Umbilical cord (tissue), 2 donors: ENCODE measurements around the gene FCHO2. TPM values are rescaled to one million over a fixed set of nuclear protein-coding genes. Genes with fewer than 3 reads are reported as not detected.
A peak's percentile ranks its signal among the peaks of the same experiment; 100 is the strongest.

Source experiments
- DNase-seq: peaks from one replicate; pipeline ENCODE4 v3.0.0-alpha.2; 2015; ENCODE audit warnings: low spot score
- total RNA-seq: library from RNA; depleted of rRNA; stranded (reverse); fragments of >200 nt; gene quantifications from one replicate; pipeline ENCODE4 v1.2.3, GENCODE V29; 2014; ENCODE audit warnings: low replicate concordance; ENCODE audit not compliant: insufficient read depth

Gene FCHO2
- total RNA-seq, 1 donor from 2014 or later, result 38.0 TPM

DNA sequence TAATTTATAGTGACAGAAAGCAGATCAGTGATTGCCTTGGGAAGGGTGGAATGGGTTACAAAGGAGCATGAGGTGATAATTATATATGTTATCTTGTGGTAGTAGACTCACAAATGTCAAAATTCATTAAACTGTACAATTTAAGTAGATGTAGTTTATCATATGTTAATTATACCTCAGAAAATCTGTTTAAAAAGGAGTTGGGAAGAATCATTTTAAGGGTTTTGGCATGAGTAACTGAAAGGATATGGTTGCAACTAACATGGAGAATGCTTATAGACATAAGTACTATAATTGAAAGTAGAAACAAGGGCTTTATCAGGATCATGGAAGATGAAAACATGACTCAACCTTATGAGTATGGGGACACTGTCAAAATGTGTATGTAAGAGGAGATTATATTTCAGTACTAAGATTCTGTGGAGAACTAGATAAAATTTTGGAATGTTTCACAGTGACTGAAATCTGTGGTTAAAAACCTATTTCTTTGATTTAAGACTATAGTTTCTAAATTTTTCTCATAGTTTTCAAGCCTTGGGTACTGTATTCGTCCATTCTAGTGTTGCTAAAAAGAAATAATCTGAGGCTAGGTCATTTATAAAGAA, 73.3 kb downstream of the FCHO2 start:
- DNase-seq, result no peak

DNA sequence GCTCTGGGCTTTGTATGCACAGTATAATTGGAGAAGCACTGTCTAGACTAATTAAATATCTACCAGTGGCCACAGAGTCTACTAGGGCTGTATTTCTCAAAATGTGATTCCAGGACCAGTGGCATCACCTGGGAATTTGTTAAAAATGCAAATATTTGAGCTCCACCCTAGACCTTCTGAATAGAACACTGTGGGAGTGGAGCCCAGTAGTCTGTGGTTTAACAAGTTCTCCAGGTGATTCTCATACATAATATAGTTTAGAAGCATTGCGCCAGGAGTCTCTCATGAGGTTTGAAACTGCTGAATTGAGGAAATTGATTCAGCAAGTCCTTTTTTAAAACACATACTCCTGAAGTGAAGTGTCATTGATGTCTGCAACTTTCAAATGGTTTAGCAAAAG, 74.7 kb downstream of the FCHO2 start:
- peak; percentile 7 for DNase-seq

DNA sequence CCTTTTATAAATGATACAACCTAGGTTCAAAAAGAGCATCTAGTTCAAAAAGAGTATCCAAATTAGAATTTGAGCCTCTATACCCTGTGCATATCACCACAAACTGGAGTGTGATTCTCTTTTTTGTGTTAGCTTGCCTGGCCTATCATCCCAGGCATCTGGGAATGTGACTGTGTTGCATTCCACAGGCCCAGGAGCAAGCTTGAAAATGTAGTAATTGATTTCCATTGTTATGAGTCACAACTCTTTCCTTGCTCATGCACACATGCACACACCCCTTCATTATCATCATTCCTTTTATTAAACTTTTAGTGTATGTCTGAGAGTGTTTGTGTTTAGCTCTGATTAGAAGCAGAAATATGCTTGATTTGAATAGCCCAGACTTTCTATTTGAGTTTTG, 75.2 kb downstream of the FCHO2 start:
- peak; percentile 56 for DNase-seq

DNA sequence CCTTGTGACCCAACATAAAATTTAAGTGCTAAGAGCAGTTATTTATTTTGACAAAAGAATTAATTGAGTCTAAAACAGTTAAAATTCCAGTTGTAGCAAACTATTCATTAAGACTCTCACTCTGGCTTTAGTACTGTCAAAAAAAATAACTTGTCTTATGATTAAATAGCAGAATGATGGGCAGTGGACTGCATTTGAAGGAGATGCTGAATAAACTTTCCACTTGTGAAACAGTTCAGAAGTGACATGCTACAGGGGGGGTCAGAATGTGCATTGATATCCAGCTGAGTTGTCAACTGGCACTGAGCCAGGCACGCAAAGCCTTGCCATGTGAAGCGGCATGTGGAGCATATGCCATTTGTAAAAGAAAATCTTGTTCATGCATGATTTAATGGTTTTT, 76.0 kb downstream of the FCHO2 start:
- DNase-seq, result peak; percentile 34

DNA sequence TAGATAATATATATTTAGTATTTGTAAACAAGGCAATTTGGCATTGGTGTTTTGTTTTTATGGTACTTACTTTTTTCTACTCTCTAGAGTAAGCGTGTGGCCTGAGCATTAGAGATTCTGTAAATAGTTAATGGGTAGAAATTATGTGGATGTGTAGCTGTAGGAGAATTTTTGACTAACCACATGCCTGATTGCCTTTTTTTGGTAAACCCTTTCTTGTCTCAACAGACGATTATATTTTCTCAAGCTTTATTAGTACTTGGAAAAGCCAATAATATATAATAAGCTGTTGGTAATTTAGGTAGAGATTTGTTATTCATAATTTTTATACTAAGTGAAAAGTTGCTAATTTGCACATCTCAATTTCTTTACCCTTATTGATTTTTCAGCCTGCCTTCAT, 76.8 kb downstream of the FCHO2 start:
- DNase-seq, result no peak

DNA sequence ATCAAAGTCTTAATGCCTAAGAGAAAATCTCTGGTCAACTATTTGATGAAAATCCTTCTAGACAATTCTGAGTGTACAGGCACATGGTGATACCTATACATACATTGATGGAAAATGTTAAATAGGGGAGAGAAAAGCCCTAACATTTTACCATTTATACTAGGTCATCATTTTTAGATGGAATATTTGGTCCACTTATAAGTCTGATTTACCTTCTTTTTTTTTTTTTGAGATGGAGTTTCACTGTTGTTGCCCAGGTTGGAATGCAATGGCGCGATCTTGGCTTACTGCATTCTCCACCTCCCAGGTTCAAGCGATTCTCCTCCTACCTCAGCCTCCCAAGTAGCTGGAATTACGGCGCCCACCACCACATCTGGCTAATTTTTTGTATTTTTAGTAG, 81.7 kb downstream of the FCHO2 start:
- no peak for DNase-seq

DNA sequence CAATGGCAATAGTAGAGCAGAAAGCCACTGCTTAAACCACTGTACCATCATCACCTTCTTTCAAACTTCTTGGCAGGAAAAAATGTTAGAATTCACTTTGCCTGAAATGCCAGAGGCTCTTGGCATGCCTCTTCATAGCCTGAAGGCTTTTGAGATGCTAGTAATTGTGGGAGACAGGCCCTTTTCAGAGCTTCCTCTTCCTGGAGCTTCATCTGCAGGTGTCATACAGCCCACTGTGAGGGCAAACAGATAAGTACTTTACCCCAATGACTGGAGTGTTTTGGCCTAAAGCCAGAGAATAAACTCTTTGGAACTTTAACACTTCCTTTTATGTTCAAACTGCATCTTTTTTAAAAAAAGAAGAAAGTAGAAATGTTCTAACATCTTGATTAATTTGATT, 83.2 kb downstream of the FCHO2 start:
- DNase-seq, result peak; percentile 11

DNA sequence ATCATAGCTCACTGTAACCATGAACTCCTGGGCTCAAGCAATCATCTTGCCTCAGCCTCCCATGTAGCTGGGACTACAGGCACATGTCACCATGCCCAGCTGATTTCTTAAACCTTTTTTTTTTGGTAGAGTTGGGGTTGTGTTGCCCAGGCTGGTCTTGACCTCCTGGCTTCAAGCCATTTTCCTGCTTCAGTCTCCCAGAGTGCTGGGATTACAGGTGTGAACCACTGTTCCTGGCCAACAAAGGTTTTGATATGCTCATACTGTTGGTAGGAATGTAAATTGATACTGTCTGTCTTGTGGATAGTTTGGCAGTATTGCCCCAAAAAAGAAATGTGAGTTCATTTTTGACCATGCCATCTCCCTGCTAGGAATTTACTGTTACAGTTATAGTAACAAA, 87.2 kb downstream of the FCHO2 start:
- DNase-seq, result no peak

DNA sequence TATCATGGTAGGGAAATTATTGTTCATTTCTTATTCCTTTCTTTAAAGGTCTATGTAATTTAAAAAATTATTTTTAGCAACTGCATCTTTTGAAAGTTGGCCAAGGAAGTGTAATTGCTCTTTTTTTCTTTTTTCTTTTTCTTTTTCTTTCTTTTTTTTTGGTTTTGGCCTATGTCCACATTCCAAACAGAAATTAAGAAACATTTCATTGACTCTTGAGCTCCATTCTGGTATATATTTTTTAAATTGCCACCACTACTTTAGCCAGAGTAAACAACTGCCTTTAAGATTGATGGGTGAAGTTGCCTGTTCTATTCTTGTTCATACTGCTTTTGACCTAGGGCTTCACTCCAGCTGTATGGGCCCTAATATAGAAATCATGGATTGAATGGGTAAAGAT, 88.7 kb downstream of the FCHO2 start:
- no peak for DNase-seq

DNA sequence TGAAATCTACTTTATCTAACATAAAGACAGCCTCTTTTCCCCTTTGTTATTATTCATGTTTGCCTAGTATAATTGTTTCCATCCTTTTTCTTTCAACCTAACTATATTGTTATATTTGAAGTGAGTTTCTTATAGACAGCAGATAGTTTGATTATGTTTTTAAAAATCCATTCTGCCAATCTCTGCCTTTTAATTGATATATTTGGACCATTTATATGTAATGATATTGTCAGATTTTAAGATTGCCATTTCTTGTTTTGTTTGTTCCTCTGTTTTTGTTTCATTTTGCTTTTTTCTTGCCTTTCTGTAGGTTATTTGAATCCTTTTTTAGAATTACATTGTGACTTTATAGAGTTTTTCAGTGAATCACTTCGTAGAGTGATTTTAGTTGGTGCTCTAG, 89.8 kb downstream of the FCHO2 start:
- no peak for DNase-seq

DNA sequence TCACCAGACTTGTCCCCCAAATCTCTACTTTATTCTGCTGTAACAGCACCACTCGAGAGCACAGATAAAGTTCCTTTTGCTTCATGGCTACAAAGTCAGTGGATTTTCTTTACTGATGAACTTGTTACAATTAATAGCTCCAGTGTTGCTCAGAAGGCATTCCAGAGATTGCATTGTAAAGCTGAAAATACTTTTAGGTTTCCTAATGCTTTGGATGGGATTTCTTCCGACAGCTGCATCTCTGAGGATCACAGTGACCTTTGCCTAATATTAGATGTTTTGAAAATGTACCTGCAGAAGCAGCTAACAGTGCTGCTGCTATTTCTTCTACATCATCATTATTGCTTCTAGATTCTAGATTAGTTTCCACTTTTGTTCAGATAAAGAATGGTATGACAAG, 105.8 kb downstream of the FCHO2 start:
- peak; percentile 25 for DNase-seq

DNA sequence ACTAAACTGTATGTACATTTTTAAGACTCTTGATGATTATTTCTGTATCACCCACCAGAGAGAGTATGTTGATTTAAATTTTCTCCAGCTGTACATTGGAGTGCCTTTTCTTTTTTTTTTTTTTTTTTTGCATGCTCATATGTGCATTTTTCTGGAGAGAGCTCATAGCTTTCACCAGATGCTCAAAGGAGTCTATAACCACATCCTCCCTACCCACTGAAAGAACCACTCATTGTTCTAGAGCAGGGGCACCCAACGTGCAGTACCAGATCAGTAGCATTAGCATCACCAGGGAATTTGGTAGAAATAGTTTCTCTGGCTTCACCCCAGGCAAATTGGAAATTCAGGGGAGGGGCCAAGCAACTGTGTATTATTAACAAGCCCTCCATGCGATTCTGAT, 110.6 kb downstream of the FCHO2 start:
- no peak for DNase-seq

DNA sequence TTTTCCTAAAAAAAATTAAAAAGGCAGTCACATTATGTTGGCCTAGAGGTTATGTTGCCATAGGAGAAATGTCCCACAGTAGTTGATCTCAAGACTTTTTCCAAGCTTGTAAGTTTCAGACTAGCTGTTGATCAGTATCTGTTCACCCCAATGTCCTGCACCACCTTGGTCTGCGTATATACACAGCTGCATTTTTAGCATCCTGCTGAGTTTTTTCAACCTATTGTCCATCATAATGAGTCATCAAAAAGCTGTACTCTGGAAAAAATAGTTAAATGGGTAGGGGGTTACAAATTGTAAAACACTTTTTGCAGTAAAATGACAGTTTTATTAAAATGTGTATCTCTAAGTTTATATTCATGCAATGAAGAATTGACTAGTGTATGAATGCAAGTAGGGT, 111.4 kb downstream of the FCHO2 start:
- DNase-seq, result no peak

DNA sequence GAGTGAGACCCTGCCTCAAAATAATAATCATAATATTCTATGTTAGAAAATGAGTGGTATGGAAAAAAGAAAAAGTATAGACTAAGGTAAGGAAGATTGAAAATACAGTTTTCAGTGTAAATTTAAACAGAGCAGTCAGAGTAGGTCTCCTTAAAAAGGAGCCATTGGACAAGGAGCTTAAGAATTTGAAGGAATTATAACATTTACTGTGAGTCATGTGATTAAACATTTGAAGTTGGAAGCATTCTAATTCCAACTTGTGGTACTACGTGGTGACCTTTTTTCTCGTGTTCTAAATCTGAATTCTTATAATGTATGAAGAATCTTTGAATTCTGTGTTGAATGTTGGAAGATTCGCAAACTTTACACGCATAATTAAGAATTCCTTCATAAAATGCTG, 125.3 kb downstream of the FCHO2 start:
- DNase-seq, result no peak

DNA sequence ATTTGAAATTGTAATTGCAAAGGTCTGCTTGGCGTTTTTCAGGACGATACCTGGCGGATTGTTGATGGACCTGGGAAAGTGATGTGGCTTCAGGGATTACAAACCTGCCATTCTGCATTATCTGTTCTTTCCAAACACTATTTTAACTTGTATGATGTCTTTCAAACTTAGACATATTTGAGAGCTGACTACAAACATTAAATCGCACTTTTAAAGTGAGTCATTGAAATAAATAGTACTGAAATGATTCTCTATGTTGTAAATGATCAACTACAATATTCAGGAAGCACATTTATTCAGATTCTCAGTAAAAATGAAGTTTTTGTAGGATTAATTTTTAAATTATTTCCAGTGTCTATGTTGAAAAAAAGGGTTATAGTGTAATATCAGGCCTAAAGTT, 132.2 kb downstream of the FCHO2 start:
- no peak for DNase-seq

DNA sequence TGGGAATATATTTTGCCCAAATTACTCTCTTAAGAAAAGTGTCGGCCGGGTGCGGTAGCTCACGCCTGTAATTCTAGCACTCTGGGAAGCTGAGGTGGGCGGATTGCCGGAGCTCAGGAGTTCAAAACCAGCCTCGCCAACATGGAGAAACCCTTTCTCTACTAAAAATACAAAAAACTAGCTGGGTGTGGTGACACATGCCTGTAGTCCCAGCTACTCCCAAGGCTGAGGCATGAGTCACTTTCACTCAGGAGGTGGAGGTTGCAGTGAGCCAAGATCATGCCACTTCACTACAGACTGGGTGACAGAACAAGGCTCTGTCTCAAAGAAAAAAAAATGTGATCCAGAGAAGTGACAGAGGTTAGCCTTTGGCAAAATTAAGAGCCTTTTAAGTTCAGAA, 138.1 kb downstream of the FCHO2 start:
- DNase-seq, result peak; percentile 6

DNA sequence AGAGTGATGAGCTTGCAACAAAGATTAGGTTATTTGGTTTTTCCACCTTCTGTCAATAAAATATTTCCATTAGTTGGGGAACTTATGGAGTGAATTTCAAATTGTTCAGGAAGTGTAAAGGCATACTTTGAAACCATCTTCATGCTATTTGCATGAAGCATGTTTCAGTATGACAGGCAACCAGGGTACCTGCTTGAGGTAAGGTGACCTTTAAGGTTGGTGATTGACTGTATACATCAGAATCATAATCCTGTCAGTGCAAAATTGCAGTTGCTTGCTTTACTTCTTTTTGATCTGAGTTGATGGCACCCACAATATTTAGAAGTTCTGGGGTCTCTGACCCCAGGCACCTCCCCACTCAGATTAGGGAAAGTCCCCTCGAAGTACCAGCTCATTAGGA, 138.6 kb downstream of the FCHO2 start:
- no peak for DNase-seq

DNA sequence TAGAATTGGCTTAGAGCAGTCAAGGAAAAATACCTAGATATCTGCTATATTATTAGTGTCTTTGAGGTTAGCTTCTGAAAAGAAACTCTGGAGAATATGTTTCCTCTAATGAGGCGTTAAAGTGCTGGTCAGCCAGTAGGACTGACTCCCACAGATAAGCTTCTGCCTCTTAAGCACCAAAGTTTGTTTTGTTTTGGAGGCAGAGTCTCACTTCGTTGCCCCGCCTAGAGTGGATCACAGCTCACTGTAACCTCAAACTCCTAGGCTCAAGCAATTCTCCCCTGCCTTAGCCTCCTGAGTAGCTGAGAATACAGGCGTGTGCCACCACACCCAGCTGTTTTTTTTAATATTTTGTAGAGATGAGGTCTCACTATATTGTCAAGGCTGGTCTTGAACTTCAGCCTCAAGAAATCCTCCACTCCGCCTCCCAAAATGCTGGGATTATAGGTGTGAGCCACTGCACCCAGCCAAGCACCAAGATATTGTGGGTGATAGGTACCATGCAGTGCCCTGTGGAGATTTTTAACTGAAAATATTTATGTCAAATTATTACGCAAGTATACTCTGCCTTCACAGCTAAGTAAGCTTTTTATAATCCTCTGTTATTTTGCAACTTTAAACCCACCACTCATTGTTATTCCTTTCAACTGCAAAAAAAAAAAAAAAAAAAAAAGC, 139.9 kb downstream of the FCHO2 start:
- no peak for DNase-seq

DNA sequence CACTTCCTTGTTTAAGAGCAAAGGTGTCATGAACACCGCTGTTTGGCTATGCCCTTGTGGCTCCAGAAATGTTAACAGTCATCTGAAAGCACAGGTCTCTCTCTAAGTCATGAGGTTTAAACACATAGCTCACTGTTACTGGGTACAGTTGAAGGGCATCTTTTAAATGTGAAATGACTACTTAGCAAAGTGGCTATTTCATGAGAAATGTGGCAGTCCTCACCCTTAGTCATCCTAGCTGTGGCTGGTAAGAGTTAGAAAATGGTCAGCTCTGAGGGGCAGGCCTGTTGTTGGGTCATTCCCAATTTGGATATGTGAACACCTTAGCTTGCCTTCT, 140.4 kb downstream of the FCHO2 start:
- no peak for DNase-seq

DNA sequence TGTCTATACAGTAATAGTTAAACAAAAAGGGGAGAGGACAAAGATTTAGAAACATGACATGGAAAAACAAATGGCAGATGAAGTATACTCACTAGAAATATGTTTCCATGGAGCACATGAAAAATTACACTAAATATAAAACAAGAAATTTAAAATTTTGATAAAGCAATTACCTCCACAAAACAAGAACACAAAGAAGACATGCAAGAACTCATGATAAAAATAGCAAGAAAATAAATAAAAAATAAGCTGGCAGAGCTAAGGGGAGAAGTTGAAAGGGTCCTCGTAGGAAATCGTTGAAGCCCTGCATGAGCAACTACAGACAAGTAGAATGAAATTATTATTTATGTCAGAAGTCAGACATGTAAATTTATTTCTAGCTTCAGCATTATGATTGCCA, 141.9 kb downstream of the FCHO2 start:
- DNase-seq, result no peak

DNA sequence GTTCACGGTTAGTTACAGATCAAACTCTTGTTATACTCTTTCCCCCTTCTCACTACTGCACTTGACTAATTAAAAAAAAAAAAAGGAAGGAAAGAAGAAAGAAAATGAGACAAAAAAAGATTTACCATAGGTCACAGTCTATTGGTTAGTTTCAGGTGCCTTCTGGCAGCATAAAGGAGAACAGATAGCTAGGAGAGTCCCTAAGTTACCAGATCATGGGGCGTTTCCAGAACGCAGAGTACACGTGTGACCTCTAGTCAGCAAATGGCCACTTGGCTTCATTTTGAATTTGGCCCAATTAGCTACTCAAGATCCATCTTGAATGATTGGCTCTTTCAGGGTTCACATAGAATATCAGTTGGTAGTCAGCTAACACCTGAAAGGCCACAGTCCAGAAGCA, 144.3 kb downstream of the FCHO2 start:
- no peak for DNase-seq

DNA sequence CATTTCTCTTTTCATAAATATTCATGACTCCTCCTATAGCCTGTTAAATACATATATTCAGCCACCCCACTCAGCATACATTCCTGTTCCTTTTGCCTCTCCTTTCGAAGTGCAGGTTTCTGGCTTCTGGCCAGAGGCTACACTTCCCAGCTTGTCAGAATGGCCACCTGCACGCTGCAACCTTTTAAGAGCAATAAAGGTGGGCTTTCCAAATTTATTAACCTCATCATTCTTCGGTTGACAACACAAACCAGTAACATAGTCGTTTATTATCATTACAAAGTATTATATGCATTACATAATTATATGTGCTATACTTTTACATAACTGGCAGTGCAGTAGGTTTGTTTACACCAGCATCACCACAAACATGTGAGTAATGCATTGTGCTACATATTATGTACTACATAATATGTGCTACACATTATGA, 148.0 kb downstream of the FCHO2 start:
- DNase-seq, result no peak

DNA sequence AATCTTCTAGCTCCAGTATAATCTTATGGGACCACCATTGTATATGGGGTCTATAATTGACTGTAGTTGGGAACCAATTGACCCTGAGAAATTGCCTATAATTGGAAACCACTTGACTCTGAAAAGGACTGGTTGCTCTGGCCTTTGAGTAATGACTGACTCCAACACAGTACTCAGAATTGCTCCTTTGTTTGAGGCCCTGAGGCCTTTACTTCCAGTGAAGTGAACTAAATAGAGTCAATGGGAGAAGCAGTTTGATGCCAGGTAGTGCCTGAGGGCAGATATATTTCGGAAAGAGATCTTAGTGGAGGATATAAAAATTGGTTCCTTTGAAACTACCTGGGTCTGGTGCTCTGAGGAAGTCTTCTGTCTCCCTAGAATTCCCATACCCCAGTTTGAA, 148.5 kb downstream of the FCHO2 start:
- no peak for DNase-seq

DNA sequence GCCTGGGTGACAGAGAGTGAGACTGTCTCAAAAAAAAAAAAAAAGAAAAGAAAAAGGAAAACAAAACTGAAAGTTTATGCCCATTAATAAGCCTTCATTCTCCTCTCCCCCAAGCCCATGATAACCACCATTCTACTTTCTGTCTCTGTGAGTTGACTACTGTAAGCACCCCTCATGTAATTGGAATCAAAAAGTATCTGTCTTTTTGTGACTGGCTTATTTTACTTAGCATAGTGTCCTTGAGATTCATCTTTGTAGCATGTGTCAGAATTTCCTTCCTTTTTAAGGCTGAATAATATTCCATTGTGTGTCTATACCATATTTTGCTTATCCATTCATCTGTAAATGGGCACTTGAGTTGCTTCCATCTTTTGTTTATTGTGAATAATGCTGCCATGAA, 150.5 kb downstream of the FCHO2 start:
- DNase-seq, result no peak
